GM13976 (cell line): Measurements from ENCODE around the gene SVOPL.

Experiments used
- DNase-seq: peaks from one replicate; pipeline ENCODE4 v3.0.0; 2012; ENCODE audit warnings: low spot score
- CTCF ChIP-seq: IDR thresholded peaks from 2 replicates; pipeline ENCODE4 v1.5.1; 2012; ENCODE audit warnings: borderline replicate concordance, mild to moderate bottlenecking; ENCODE audit not compliant: insufficient read depth; ENCODE audit errors: extremely low read depth, missing control alignments, control extremely low read depth
- in situ Hi-C: fragments of 300-500 bp; cut with MboI; formaldehyde crosslinking; loops from one replicate; pipeline ENCODE4 v1.12.0; 2022; ENCODE audit warnings: low sequenced_read_pairs, mixed read lengths, inconsistent platforms; ENCODE audit not compliant: unreplicated experiment

Gene SVOPL

GRCh38 chr7:138700857-138701536 is at the start of gene SVOPL:
TSS of gene SVOPL (minus strand) at chr7:138701362. CDS start at chr7:138679045, 22,317 bp downstream.
- no peak for DNase-seq
- in situ Hi-C loops: no loop called here
- no peak for TF ChIP-seq CTCF

GRCh38 chr7:138750473-138750872 is 49.3 kb upstream of the SVOPL start:
- no peak for TF ChIP-seq CTCF
- in situ Hi-C loops: no loop called here

GRCh38 chr7:138749960-138750359 is 48.8 kb upstream of the SVOPL start:
- in situ Hi-C loops: loop anchor here (25.0 kb wide), 1 partner anchor 313 kb away; no protein-coding TSS in a partner anchor
- DNase-seq: no peak
- no peak for TF ChIP-seq CTCF

More at GRCh38 chr7:138750473-138750872, 49.3 kb upstream of the SVOPL start:
- DNase-seq: no peak

GRCh38 chr7:138748666-138749065 is 47.5 kb upstream of the SVOPL start:
- TF ChIP-seq CTCF: no peak
- in situ Hi-C loops: loop anchor here (25.0 kb wide), 1 partner anchor 311 kb away; no protein-coding TSS in a partner anchor
- DNase-seq: no peak

- no peak for DNase-seq
- in situ Hi-C loops: loop anchor here (25.0 kb wide), 1 partner anchor 309 kb away; no protein-coding TSS in a partner anchor
- no peak for TF ChIP-seq CTCF
Observed at GRCh38 chr7:138746073-138746472, 44.9 kb upstream of the SVOPL start.

GRCh38 chr7:138745189-138745588 is 44.0 kb upstream of the SVOPL start:
- in situ Hi-C loops: loop anchor here (25.0 kb wide), 1 partner anchor 308 kb away; no protein-coding TSS in a partner anchor
- TF ChIP-seq CTCF: no peak
- DNase-seq: no peak
